K562 (cell line): ENCODE results near the gene GALNT18. TPM values are rescaled to one million over a fixed set of nuclear protein-coding genes. Genes with fewer than 3 reads are reported as not detected.

ENCODE experiments used
- ATAC-seq: fragments of 200-7000 bp; cut with Tn5 transposase; 3 replicates; pipeline ENCODE4 v1.9.1; 2020; ENCODE audit warnings: moderate library complexity
- BruUV-seq: library from RNA; stranded (reverse); fragments of 400-500 nt; replicated peaks from 2 replicates; lab custom pipeline; 2021; lab: Mats Ljungman, UMichigan
- CTCF ChIA-PET: fragments of 300-600 bp; formaldehyde crosslinking; extraction: SDS; loops from one replicate; lab custom pipeline; 2021; ENCODE audit warnings: low intra/inter-chr PET ratio; lab: Yijun Ruan, JAX
- POLR2A ChIA-PET: fragments of 300-600, 350-650 bp; sonication (Branson Sonifier 250); formaldehyde crosslinking; extraction: SDS; loops from one replicate; lab custom pipeline; 2021; ENCODE audit warnings: antibody characterized with exemption, inconsistent platforms; lab: Yijun Ruan, JAX
- DNase-seq, 4 experiments: peaks; one replicate each; pipeline versions ENCODE4 v3.0.0 to v3.0.0-alpha.2; 2011 to 2018; ENCODE audit warnings: low spot score in 3 of 4, mixed read lengths in 3 of 4; ENCODE audit errors: extremely low read depth in 1 of 4
- FAIRE-seq: peaks from 2 replicates; lab custom pipeline; 2011; peaks lifted over from hg19 to GRCh38; lab: Jason Lieb, UNC
- H2AFZ ChIP-seq: 2 replicates; pipeline ENCODE4 v1.6.0; 2011; ENCODE audit warnings: low read depth, low read length, control low read depth, inconsistent platforms
- H3K27ac ChIP-seq: fragments of 200-600 bp; 3 replicates; pipeline ENCODE4 v1.8.0; 2011; ENCODE audit warnings: low read depth, mild to moderate bottlenecking, control low read depth, inconsistent platforms, low read length, moderate library complexity, mixed read lengths; ENCODE audit errors: extremely low read depth
- H3K27me3 ChIP-seq, 2 experiments: fragments of 300-600 bp in 1 of 2; 2 replicates in 1 of 2; 3 replicates in 1 of 2; pipeline versions ENCODE4 v1.6.0 to v1.8.0; 2011; ENCODE audit warnings: inconsistent platforms in 2 of 2, low read length in 2 of 2, mild to moderate bottlenecking in 1 of 2, mixed read lengths in 1 of 2, moderate library complexity in 1 of 2; ENCODE audit not compliant: control insufficient read depth in 2 of 2, insufficient read depth in 2 of 2
- H3K36me3 ChIP-seq: fragments of 300-600 bp; 3 replicates; pipeline ENCODE4 v1.8.0; 2011; ENCODE audit warnings: mild to moderate bottlenecking, low read length, inconsistent platforms; ENCODE audit not compliant: control insufficient read depth, insufficient read depth
- H3K4me1 ChIP-seq, 2 experiments: fragments of 200-600 bp in 1 of 2; replicated peaks in 1 of 2; 2 replicates in 1 of 2; 3 replicates in 1 of 2; pipeline versions ENCODE4 v1.5.1 to v1.8.0; 2011; ENCODE audit warnings: inconsistent platforms in 2 of 2, low read length in 2 of 2, mild to moderate bottlenecking in 1 of 2, mixed read lengths in 1 of 2, moderate library complexity in 1 of 2; ENCODE audit not compliant: control insufficient read depth in 2 of 2, insufficient read depth in 2 of 2
- H3K4me2 ChIP-seq: 2 replicates; pipeline ENCODE4 v1.6.1; 2011; ENCODE audit warnings: low read length, control low read depth, inconsistent platforms, mixed read lengths; ENCODE audit not compliant: insufficient read depth
- H3K4me3 ChIP-seq: fragments of 200-600 bp; sonication (generic), shearing (Covaris generic); 2 replicates; pipeline ENCODE4 v1.5.1; 2016; ENCODE audit warnings: control low read depth, inconsistent platforms
- H3K79me2 ChIP-seq: fragments of 200-600 bp; 3 replicates; pipeline ENCODE4 v1.8.0; 2011; ENCODE audit warnings: low read length, inconsistent platforms; ENCODE audit not compliant: control insufficient read depth, insufficient read depth
- H3K9ac ChIP-seq, 2 experiments: 2 replicates each; pipeline versions ENCODE4 v1.6.0 to v1.6.1; 2011; ENCODE audit warnings: low read depth in 2 of 2, low read length in 2 of 2, control low read depth in 1 of 2, inconsistent platforms in 1 of 2, mild to moderate bottlenecking in 1 of 2, mixed read lengths in 1 of 2; ENCODE audit not compliant: insufficient read depth in 1 of 2
- H3K9me1 ChIP-seq: one replicate; pipeline ENCODE4 v1.6.0; 2011; ENCODE audit warnings: inconsistent platforms, mild to moderate bottlenecking, low read length, moderate library complexity; ENCODE audit not compliant: control insufficient read depth, insufficient read depth
- H3K9me3 ChIP-seq: replicated peaks from 2 replicates; pipeline ENCODE4 v1.5.1; 2011; ENCODE audit warnings: low read depth, low read length, inconsistent platforms; ENCODE audit not compliant: control insufficient read depth, insufficient read depth
- H4K20me1 ChIP-seq: replicated peaks from 2 replicates; pipeline ENCODE4 v1.6.1; 2011; ENCODE audit warnings: low read length, inconsistent platforms, mixed read lengths; ENCODE audit not compliant: control insufficient read depth, insufficient read depth
- L3MBTL2 ChIP-seq: fragments of 450-650 bp; IDR thresholded peaks from 2 replicates; pipeline ENCODE4 v1.6.1; 2016; ENCODE audit warnings: mild to moderate bottlenecking, moderate library complexity
- PHF21A ChIP-seq: fragments of 450-650 bp; IDR thresholded peaks from 2 replicates; pipeline ENCODE4 v1.6.1; 2017; ENCODE audit warnings: low read depth, borderline replicate concordance
- POLR2B ChIP-seq: fragments of 450-650 bp; IDR thresholded peaks from 2 replicates; pipeline ENCODE4 v1.6.1; 2018; ENCODE audit warnings: low read depth; ENCODE audit not compliant: partially characterized antibody
- SP1 ChIP-seq: sonication (generic); formaldehyde crosslinking; IDR thresholded peaks from 2 replicates; pipeline ENCODE4 v1.8.1; 2022; ENCODE audit warnings: mild to moderate bottlenecking, missing genetic modification reagents
- XRCC4 ChIP-seq: IDR thresholded peaks from one replicate; pipeline ENCODE4 v1.6.1; 2011; ENCODE audit not compliant: insufficient read depth, insufficient read length; ENCODE audit errors: extremely low read depth
- ZBTB17 ChIP-seq: fragments of 450-650 bp; formaldehyde crosslinking; IDR thresholded peaks from 2 replicates; pipeline ENCODE4 v1.4.0; 2020; ENCODE audit warnings: mild to moderate bottlenecking
- WGBS: fragments of 100-300 bp; shearing (Covaris generic); methylation state at CpG from one replicate; pipeline ENCODE4 v1.1.6; 2016; ENCODE audit warnings: low coverage, mixed read lengths; ENCODE audit not compliant: insufficient coverage; ENCODE audit errors: missing lambda C conversion rate; 5-methylcytosine and 5-hydroxymethylcytosine counted together
- in situ Hi-C: fragments of 300-500 bp; cut with MboI; formaldehyde crosslinking; loops from 4 replicates; pipeline ENCODE4 v1.15.0; 2018; ENCODE audit warnings: inconsistent platforms, mixed read lengths
- intact Hi-C: fragments of 100-400 bp; cut with micrococcal nuclease; formaldehyde crosslinking; loops from 2 replicates; pipeline ENCODE4 v1.14.2; 2022
- polyA plus RNA-seq, 8 experiments: library from polyadenylated mRNA; depleted of rRNA in 4 of 8; stranded (reverse) in 5 of 8; unstranded in 3 of 8; fragments of >200 nt; fragmentation: Nextera tagmentation in 2 of 8; fragmentation: Illumina TruSeq in 1 of 8; extraction: Ambion mirVana in 2 of 8; extraction: Trizol in 1 of 8; gene quantifications; 2 replicates each; pipeline versions ENCODE4 v1.2.1 to v1.2.3, GENCODE V29; 2011 to 2014; ENCODE audit warnings: inconsistent platforms in 1 of 8, missing spikeins in 1 of 8
- total RNA-seq, 7 experiments: library from RNA; depleted of rRNA in 6 of 7; stranded (reverse); fragments of >200 nt in 6 of 7; fragmentation: Illumina TruSeq in 2 of 7; extraction: Trizol in 2 of 7; gene quantifications; 2 replicates each; pipeline versions ENCODE4 v1.2.1 to v1.2.3, GENCODE V29; 2011 to 2021; ENCODE audit warnings: low replicate concordance in 1 of 7
- TF ChIP-seq, protein P1 (sequence below), 2 experiments: fragments of 450-650 bp; IDR thresholded peaks; 2 replicates each; pipeline ENCODE4 v1.6.1; 2016
- TF ChIP-seq, protein P2 (sequence below): sonication (generic); IDR thresholded peaks from 2 replicates; pipeline ENCODE4 v1.6.1; 2016

Gene GALNT18
- total and polyA plus RNA-seq, 9 of the 15 experiments (the other 6 are each of a cell fraction or from before 2014, with no cell fraction given) = not detected

DNA sequence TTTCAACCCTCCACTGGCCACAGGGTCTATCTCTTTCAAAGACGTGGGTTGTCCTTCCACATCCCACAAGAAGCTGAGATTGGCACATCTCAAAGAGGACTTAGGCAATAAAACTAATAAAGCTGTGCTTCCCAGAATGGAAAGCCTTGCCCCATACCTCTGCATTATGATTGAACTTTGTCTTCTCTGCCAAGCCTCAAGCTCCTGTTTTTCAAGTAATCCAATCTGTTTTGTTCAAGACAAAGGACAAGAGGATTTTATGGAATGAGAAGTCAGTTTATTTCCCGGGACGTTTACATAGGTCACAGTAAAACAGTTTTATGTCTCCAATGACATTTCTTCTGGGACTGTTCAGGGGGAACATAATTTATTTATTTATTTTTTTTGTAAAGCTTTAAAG is 108.4 kb downstream of the GALNT18 start:
- Histone ChIP-seq H3K79me2 (no peaks in the 10 kb centered on the region), H3K27me3 (peaks cover 0 to 16% of the 10 kb centered on the region in 2 experiments; a peak in 3 of 5 replicates), H3K4me1 (no peaks in the 10 kb centered on the region), H3K9me1 (no peaks in the 10 kb centered on the region), H2AFZ (no peak overlapping the region), H4K20me1 (no peaks in the 10 kb centered on the region; the same call in 1 of the 2 replicates), H3K9me3 (no peaks in the 10 kb centered on the region), H3K36me3 (no peaks in the 10 kb centered on the region), H3K27ac (no peak overlapping the region), H3K4me2 (no peak overlapping the region), H3K9ac (no peak overlapping the region), H3K4me3 (no peak overlapping the region)
- ChIA-PET POLR2A (no interaction called here), CTCF (no interaction called here)
- WGBS = 2% methylated on average over 3 of the region's 3 CpGs
- no peak for DNase-seq
- intact Hi-C loops = no loop called here
- in situ Hi-C loops = no loop called here
- BruUV-seq = no TSS peak
- FAIRE-seq = no peak
- no peak for ATAC-seq
- TF ChIP-seq POLR2B (no peak), XRCC4 (no peak), L3MBTL2 (no peak), ZBTB17 (CRISPR knock-in tag) (no peak), SP1 (CRISPR knock-in tag) (no peak), PHF21A (no peak)
- TF ChIP-seq, protein P1, sequence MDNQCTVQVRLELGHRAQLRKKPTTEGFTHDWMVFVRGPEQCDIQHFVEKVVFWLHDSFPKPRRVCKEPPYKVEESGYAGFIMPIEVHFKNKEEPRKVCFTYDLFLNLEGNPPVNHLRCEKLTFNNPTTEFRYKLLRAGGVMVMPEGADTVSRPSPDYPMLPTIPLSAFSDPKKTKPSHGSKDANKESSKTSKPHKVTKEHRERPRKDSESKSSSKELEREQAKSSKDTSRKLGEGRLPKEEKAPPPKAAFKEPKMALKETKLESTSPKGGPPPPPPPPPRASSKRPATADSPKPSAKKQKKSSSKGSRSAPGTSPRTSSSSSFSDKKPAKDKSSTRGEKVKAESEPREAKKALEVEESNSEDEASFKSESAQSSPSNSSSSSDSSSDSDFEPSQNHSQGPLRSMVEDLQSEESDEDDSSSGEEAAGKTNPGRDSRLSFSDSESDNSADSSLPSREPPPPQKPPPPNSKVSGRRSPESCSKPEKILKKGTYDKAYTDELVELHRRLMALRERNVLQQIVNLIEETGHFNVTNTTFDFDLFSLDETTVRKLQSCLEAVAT (IDR thresholded peaks at IDR 0.05) = no peak
- TF ChIP-seq, protein P2, sequence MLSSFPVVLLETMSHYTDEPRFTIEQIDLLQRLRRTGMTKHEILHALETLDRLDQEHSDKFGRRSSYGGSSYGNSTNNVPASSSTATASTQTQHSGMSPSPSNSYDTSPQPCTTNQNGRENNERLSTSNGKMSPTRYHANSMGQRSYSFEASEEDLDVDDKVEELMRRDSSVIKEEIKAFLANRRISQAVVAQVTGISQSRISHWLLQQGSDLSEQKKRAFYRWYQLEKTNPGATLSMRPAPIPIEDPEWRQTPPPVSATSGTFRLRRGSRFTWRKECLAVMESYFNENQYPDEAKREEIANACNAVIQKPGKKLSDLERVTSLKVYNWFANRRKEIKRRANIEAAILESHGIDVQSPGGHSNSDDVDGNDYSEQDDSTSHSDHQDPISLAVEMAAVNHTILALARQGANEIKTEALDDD = no peak
